Measurements from ENCODE around the gene LRRC37A3. TPM values are rescaled to one million over a fixed set of nuclear protein-coding genes. Genes with fewer than 3 reads are reported as not detected.

Gene LRRC37A3
- total RNA-seq, 1 experiment from 2014 or later = 5.8 TPM

DNA sequence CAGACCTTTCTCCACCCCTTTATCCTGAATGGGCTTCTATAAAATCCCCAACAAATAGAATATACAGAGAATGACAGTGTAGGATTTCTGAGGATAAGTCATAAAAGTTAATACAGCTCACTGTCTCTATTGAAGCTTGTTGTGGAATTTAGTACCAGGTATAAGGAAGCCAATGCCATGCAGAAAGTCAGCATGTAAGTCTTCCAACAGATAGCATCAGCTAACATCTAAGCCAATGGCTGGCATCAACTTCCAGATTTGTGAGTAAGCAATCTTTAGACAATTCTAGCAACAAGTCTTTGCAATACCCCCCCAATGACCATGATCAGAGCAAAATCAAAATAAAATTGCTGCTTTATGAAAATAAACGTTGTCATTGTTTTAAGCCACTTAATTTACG is 22.5 kb upstream of the LRRC37A3 start:
- Histone ChIP-seq H3K9me3 (no peaks in the 10 kb centered on the region), H3K27me3 (replicated peaks; ENCODE audit: control insufficient read depth, insufficient read depth, low read length) (no peaks in the 10 kb centered on the region), H3K4me1 (no peaks in the 10 kb centered on the region), H3K4me3 (ENCODE audit: low read depth, low read length) (no peak overlapping the region), H3K36me3 (ENCODE audit: control insufficient read depth, insufficient read depth, low read length) (no peaks in the 10 kb centered on the region)
- no peak overlapping the region for H3K27ac Mint-ChIP-seq (ENCODE audit: unreplicated experiment)
- no peak overlapping the region for H3K4me3 Mint-ChIP-seq (ENCODE audit: unreplicated experiment)
- intact Hi-C loops (cut with micrococcal nuclease; ENCODE audit: unreplicated experiment) = no loop called here
- TF ChIP-seq, protein P1, sequence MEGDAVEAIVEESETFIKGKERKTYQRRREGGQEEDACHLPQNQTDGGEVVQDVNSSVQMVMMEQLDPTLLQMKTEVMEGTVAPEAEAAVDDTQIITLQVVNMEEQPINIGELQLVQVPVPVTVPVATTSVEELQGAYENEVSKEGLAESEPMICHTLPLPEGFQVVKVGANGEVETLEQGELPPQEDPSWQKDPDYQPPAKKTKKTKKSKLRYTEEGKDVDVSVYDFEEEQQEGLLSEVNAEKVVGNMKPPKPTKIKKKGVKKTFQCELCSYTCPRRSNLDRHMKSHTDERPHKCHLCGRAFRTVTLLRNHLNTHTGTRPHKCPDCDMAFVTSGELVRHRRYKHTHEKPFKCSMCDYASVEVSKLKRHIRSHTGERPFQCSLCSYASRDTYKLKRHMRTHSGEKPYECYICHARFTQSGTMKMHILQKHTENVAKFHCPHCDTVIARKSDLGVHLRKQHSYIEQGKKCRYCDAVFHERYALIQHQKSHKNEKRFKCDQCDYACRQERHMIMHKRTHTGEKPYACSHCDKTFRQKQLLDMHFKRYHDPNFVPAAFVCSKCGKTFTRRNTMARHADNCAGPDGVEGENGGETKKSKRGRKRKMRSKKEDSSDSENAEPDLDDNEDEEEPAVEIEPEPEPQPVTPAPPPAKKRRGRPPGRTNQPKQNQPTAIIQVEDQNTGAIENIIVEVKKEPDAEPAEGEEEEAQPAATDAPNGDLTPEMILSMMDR (IDR thresholded peaks at IDR 0.05; ENCODE audit: insufficient read depth in 1 of 2, low read depth in 1 of 2, low read length in 1 of 2, severe bottlenecking in 1 of 2, unreplicated experiment in 1 of 2) = no peak
- H3K36me3 Mint-ChIP-seq (ENCODE audit: insufficient read depth, unreplicated experiment) = peaks cover 6% of the 10 kb centered on the region
- CTCF ChIA-PET = interaction anchor here (0.6 kb wide), 1 partner anchor 365 kb away, joined by 5 read pairs; no protein-coding TSS in a partner anchor
- no peaks in the 10 kb centered on the region for H3K27me3 Mint-ChIP-seq (ENCODE audit: insufficient read depth, unreplicated experiment)
- no peaks in the 10 kb centered on the region for H3K4me1 Mint-ChIP-seq (ENCODE audit: low read depth, unreplicated experiment)
- POLR2A ChIA-PET = no interaction called here
- DNase-seq = no peak
- H3K9me3 Mint-ChIP-seq (ENCODE audit: unreplicated experiment) = no peaks in the 10 kb centered on the region
- BruUV-seq (replicated peaks) = no TSS peak

- Mint-ChIP-seq H3K4me3 (ENCODE audit: unreplicated experiment) (no peak overlapping the region), H3K27ac (ENCODE audit: unreplicated experiment) (no peak overlapping the region), H3K9me3 (ENCODE audit: unreplicated experiment) (no peaks in the 10 kb centered on the region), H3K36me3 (ENCODE audit: insufficient read depth, unreplicated experiment) (peaks cover 6% of the 10 kb centered on the region), H3K27me3 (ENCODE audit: insufficient read depth, unreplicated experiment) (no peaks in the 10 kb centered on the region), H3K4me1 (ENCODE audit: low read depth, unreplicated experiment) (no peaks in the 10 kb centered on the region)
- DNase-seq = no peak
- Histone ChIP-seq H3K36me3 (ENCODE audit: control insufficient read depth, insufficient read depth, low read length) (no peaks in the 10 kb centered on the region), H3K4me3 (ENCODE audit: low read depth, low read length) (no peak overlapping the region), H3K4me1 (no peaks in the 10 kb centered on the region), H3K27me3 (replicated peaks; ENCODE audit: control insufficient read depth, insufficient read depth, low read length) (no peaks in the 10 kb centered on the region), H3K9me3 (no peaks in the 10 kb centered on the region)
- BruUV-seq (replicated peaks) = no TSS peak
- intact Hi-C loops (cut with micrococcal nuclease; ENCODE audit: unreplicated experiment) = no loop called here
- TF ChIP-seq, protein P1 (IDR thresholded peaks at IDR 0.05; ENCODE audit: insufficient read depth in 1 of 2, low read depth in 1 of 2, low read length in 1 of 2, severe bottlenecking in 1 of 2, unreplicated experiment in 1 of 2) = no peak
- CTCF ChIA-PET = interaction anchor here (0.6 kb wide), 1 partner anchor 364 kb away, joined by 5 read pairs; no protein-coding TSS in a partner anchor
- POLR2A ChIA-PET = no interaction called here
Observed at GRCh38 chr17:64941045-64941444, 21.8 kb upstream of the LRRC37A3 start.

- ChIA-PET CTCF (interaction anchor here (0.6 to 1.1 kb wide), 2 partner anchors 19 to 197 kb away, joined by 4 to 5 read pairs; partner anchors contain the start of gene RGS9), POLR2A (no interaction called here)
- H3K4me1 ChIP-seq = no peaks in the 10 kb centered on the region
- no peak overlapping the region for H3K27ac Mint-ChIP-seq (ENCODE audit: unreplicated experiment)
- TF ChIP-seq, protein P1 (IDR thresholded peaks at IDR 0.05; ENCODE audit: insufficient read depth in 1 of 2, low read depth in 1 of 2, low read length in 1 of 2, severe bottlenecking in 1 of 2, unreplicated experiment in 1 of 2) = no peak
- H3K4me1 Mint-ChIP-seq (ENCODE audit: low read depth, unreplicated experiment) = no peaks in the 10 kb centered on the region
- peaks cover 6% of the 10 kb centered on the region for H3K36me3 Mint-ChIP-seq (ENCODE audit: insufficient read depth, unreplicated experiment)
- no peak for DNase-seq
- H3K36me3 ChIP-seq (ENCODE audit: control insufficient read depth, insufficient read depth, low read length) = no peaks in the 10 kb centered on the region
- BruUV-seq (replicated peaks) = no TSS peak
- H3K4me3 Mint-ChIP-seq (ENCODE audit: unreplicated experiment) = no peak overlapping the region
- no peaks in the 10 kb centered on the region for H3K9me3 Mint-ChIP-seq (ENCODE audit: unreplicated experiment)
- no peaks in the 10 kb centered on the region for H3K9me3 ChIP-seq
- no peaks in the 10 kb centered on the region for H3K27me3 ChIP-seq (replicated peaks; ENCODE audit: control insufficient read depth, insufficient read depth, low read length)
- no peak overlapping the region for H3K4me3 ChIP-seq (ENCODE audit: low read depth, low read length)
- intact Hi-C loops (cut with micrococcal nuclease; ENCODE audit: unreplicated experiment) = no loop called here
- no peaks in the 10 kb centered on the region for H3K27me3 Mint-ChIP-seq (ENCODE audit: insufficient read depth, unreplicated experiment)
Observed at GRCh38 chr17:64940055-64940454, 20.8 kb upstream of the LRRC37A3 start.
